ENCODE results near the gene YWHAG.

DNA sequence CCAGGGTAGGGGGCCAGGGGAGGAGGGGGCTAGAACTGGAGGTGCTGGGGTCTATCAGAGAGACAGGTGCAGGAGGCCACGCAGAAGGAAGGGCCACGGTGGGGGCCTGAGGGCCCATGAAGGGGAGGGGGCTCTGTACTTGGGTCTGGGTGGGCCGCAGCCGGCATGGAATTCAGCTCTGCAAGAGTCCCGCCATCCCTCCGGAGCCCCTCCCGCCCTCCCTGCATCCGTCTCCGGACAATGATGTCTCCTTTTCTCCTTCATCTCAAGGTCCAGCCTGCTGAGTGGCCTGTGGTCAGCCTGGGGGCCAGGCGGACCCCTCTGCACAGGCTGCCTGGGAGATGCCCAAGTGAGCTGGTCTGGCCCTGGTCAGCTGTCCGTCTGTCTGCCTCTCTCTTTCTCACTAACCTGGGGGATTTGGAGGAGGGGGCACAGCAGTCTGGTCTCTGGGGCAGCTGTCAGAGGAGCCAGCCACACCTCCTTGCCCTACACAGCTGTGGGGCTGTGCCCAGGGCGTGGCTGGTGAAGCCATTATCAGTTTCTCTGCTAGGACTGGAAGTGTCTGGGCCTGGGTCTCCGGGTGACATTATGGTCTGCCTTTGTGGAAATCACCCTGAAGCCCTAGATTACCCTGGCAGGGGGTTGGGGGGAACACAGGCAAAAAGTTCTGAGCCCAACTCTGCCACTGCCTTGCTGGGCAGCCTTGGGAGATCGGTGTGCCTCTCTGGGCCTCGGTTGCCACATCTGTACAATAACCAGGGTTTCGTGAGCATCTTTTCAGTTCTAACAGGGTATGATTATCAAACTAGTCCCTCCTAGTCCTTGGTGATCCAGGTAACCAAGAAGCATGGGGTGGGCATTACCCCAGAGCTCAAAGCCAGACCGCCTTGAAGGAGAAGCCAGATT lies 75.3 kb downstream of the YWHAG start:
- TF ChIP-seq POLR2AphosphoS5 (IDR thresholded peaks at IDR 0.05; ENCODE audit: borderline replicate concordance, low read depth, low read length) = no peak
- TF ChIP-seq EZH2 (IDR thresholded peaks at IDR 0.05) = no peak

Measured in SK-N-MC (cell line).